Hepatocyte (in vitro differentiated cells): ENCODE data around the gene ATP6V0A1. TPM values are rescaled to one million over a fixed set of nuclear protein-coding genes. Genes with fewer than 3 reads are reported as not detected.
A peak's percentile ranks its signal among the peaks of the same experiment; 100 is the strongest.
"Not testable (repeated sequence)": the region's sequence is repeated elsewhere in the genome, so short reads cannot be mapped to it uniquely, and the experiment has no call there.

Experiments used
- DNase-seq: peaks from one replicate; pipeline ENCODE4 v3.0.0-alpha.2; 2016; ENCODE audit warnings: low spot score
- H2AFZ ChIP-seq: fragments of 200-600 bp; sonication (generic); 2 replicates; pipeline ENCODE4 v1.6.0; 2016; ENCODE audit warnings: antibody characterized with exemption, mild to moderate bottlenecking
- H3K27ac ChIP-seq: fragments of 200-600 bp; sonication (generic); 2 replicates; pipeline ENCODE4 v1.5.1; 2016; ENCODE audit warnings: mild to moderate bottlenecking
- H3K27me3 ChIP-seq: fragments of 200-600 bp; sonication (generic); 2 replicates; pipeline ENCODE4 v1.6.1; 2016
- H3K36me3 ChIP-seq: fragments of 200-600 bp; sonication (generic); replicated peaks from 2 replicates; pipeline ENCODE4 v1.5.1; 2016; ENCODE audit warnings: low read depth; ENCODE audit not compliant: insufficient read depth
- H3K4me1 ChIP-seq: fragments of 200-600 bp; sonication (generic); 2 replicates; pipeline ENCODE4 v1.5.1; 2016; ENCODE audit warnings: mild to moderate bottlenecking, moderate library complexity; ENCODE audit not compliant: insufficient read depth
- H3K4me2 ChIP-seq: fragments of 200-600 bp; sonication (generic); 2 replicates; pipeline ENCODE4 v1.6.0; 2016
- H3K4me3 ChIP-seq: fragments of 200-600 bp; sonication (generic); 2 replicates; pipeline ENCODE4 v1.5.1; 2016; ENCODE audit warnings: mild to moderate bottlenecking
- H3K79me2 ChIP-seq: fragments of 200-600 bp; sonication (generic); 2 replicates; pipeline ENCODE4 v1.6.0; 2017; ENCODE audit warnings: mild to moderate bottlenecking
- H3K9me2 ChIP-seq: fragments of 200-600 bp; sonication (generic); replicated peaks from 2 replicates; pipeline ENCODE4 v1.6.0; 2017; ENCODE audit warnings: mild to moderate bottlenecking; ENCODE audit not compliant: insufficient read depth
- H3K9me3 ChIP-seq: fragments of 200-600 bp; sonication (generic); 2 replicates; pipeline ENCODE4 v1.5.1; 2016; ENCODE audit warnings: low read depth, mild to moderate bottlenecking
- H4K20me1 ChIP-seq: fragments of 200-600 bp; sonication (generic); 2 replicates; pipeline ENCODE4 v1.6.0; 2016; ENCODE audit warnings: mild to moderate bottlenecking; ENCODE audit not compliant: insufficient read depth, poor library complexity, severe bottlenecking
- EZH2 ChIP-seq: fragments of 200-600 bp; sonication (generic); IDR thresholded peaks from 2 replicates; pipeline ENCODE4 v1.6.1; 2016; ENCODE audit warnings: antibody characterized with exemption, mild to moderate bottlenecking, borderline replicate concordance
- EZH2phosphoT487 ChIP-seq: fragments of 200-600 bp; sonication (generic); IDR thresholded peaks from one replicate; pipeline ENCODE4 v1.6.1; 2018; ENCODE audit warnings: antibody characterized with exemption, mild to moderate bottlenecking, low read depth, moderate library complexity; ENCODE audit not compliant: unreplicated experiment, severe bottlenecking
- WGBS: methylation state at CpG from one replicate; pipeline ENCODE4 v1.1.6; 2016; ENCODE audit warnings: low lambda C conversion rate; ENCODE audit errors: missing lambda C conversion rate; 5-methylcytosine and 5-hydroxymethylcytosine counted together
- polyA plus RNA-seq: library from polyadenylated mRNA; unstranded; fragments of >200 nt; fragmentation: Nextera tagmentation; extraction: Ambion mirVana; gene quantifications from 2 replicates; pipeline ENCODE4 v1.2.1, GENCODE V29; 2016
- total RNA-seq: library from RNA; depleted of rRNA; stranded (reverse); fragments of >200 nt; gene quantifications from 2 replicates; pipeline ENCODE4 v1.2.3, GENCODE V29; 2014
- TF ChIP-seq, protein P1 (sequence below): fragments of 200-600 bp; sonication (generic); IDR thresholded peaks from 2 replicates; pipeline ENCODE4 v1.5.1; 2016; ENCODE audit warnings: antibody characterized with exemption, mild to moderate bottlenecking; ENCODE audit not compliant: poor library complexity

ATP6V0A1 gene
- total and polyA plus RNA-seq, 2 experiments from 2014 or later = 63.4 to 71.4 TPM

DNA sequence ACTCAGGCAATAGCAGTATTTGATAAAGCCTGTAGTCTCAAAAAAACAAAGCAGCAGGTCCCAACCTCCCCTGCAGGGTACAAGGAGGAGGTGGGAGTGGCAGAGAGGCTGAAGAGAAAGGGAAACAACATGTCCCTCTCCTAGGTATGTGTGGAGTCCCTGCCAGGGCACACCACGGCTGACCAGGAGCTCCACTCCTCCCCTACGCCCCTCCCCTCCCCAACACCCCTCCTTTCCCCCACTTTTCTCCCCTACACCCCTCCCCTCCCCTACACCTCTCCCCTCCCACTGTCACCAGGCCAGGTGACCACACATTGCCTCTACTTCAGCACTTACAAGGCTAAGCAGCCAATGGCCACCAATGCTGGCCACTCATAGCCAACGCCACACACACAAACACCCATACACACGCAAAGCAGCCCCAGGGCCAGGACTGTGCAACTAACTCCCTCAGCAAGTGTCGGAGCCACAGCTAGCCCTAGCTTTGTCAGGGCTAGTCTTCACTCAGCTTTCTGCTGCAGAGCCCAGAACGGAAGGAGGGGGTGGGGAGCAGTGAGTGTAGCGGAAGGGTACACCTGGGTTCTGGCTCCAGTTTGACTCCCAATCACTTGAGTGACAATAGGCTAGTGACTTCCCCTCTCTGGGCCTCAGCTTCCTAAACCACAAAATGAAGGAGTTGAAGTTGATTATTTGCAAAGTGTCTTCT, 43.8 kb upstream of the ATP6V0A1 start:
- H3K9me2 ChIP-seq = no peaks in the 10 kb centered on the region
- no peaks in the 10 kb centered on the region for H3K27me3 ChIP-seq
- 92% methylated on average over 5 of the region's 7 CpGs for WGBS
- H3K9me3 ChIP-seq = no peaks in the 10 kb centered on the region
- DNase-seq = no peak
- TF ChIP-seq EZH2phosphoT487 = no peak
- TF ChIP-seq EZH2 = no peak
- TF ChIP-seq, protein P1, sequence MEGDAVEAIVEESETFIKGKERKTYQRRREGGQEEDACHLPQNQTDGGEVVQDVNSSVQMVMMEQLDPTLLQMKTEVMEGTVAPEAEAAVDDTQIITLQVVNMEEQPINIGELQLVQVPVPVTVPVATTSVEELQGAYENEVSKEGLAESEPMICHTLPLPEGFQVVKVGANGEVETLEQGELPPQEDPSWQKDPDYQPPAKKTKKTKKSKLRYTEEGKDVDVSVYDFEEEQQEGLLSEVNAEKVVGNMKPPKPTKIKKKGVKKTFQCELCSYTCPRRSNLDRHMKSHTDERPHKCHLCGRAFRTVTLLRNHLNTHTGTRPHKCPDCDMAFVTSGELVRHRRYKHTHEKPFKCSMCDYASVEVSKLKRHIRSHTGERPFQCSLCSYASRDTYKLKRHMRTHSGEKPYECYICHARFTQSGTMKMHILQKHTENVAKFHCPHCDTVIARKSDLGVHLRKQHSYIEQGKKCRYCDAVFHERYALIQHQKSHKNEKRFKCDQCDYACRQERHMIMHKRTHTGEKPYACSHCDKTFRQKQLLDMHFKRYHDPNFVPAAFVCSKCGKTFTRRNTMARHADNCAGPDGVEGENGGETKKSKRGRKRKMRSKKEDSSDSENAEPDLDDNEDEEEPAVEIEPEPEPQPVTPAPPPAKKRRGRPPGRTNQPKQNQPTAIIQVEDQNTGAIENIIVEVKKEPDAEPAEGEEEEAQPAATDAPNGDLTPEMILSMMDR = no peak
- H3K27ac ChIP-seq = no peak overlapping the region
- H4K20me1 ChIP-seq = peaks cover 6% of the 10 kb centered on the region
- no peaks in the 10 kb centered on the region for H3K4me1 ChIP-seq
- peaks cover 26% of the 10 kb centered on the region for H3K79me2 ChIP-seq
- no peaks in the 10 kb centered on the region for H3K36me3 ChIP-seq
- no peak overlapping the region for H3K4me3 ChIP-seq
- no peak overlapping the region for H3K4me2 ChIP-seq
- H2AFZ ChIP-seq = no peak overlapping the region

- not testable (repeated sequence) for H3K27ac ChIP-seq, H3K9me3 ChIP-seq, DNase-seq, H3K36me3 ChIP-seq, H2AFZ ChIP-seq, H3K9me2 ChIP-seq, H3K4me3 ChIP-seq, H3K4me2 ChIP-seq, H3K27me3 ChIP-seq
- Histone ChIP-seq H4K20me1 (peaks cover 12% of the 10 kb centered on the region), H3K4me1 (peaks cover 10% of the 10 kb centered on the region), H3K79me2 (peaks cover 48% of the 10 kb centered on the region)
- 99% methylated on average over 5 of the region's 5 CpGs for WGBS
Measured at GRCh38 chr17:42417981-42418380, 40.7 kb upstream of the ATP6V0A1 start.

DNA sequence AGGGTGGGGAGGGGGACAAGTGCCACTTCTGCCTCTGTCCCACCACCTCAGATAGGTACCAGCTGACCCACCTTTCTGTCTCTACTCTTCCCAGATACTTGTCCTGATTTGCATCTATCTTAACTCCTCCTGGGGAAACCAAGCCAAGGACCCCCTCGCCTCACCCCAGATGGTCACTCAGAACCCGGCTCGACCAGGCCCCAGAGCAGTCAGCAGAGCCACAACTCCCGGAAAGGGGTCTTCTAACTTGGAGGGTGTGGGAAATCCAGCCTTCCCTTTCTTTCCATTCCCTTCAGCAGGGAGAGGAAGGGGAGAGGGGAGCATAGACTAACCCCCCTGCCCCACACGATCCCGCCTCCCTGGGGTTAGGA, 37.6 kb upstream of the ATP6V0A1 start:
- Histone ChIP-seq H4K20me1 (peaks cover 9% of the 10 kb centered on the region), H2AFZ (no peak overlapping the region), H3K79me2 (peaks cover 36% of the 10 kb centered on the region)

More for the DNA sequence above, 37.6 kb upstream of the ATP6V0A1 start:
- 58% methylated on average over 6 of the region's 6 CpGs for WGBS
- H3K9me3 ChIP-seq = no peaks in the 10 kb centered on the region
- no peak for DNase-seq
- H3K9me2 ChIP-seq = no peaks in the 10 kb centered on the region
- no peaks in the 10 kb centered on the region for H3K27me3 ChIP-seq
- H3K27ac ChIP-seq = peak overlapping the region; percentile 16
- peak overlapping the region; percentile 77 for H3K4me3 ChIP-seq
- no peaks in the 10 kb centered on the region for H3K36me3 ChIP-seq
- peaks cover 16% of the 10 kb centered on the region for H3K4me1 ChIP-seq
- TF ChIP-seq, protein P1 = no peak
- TF ChIP-seq EZH2phosphoT487 (no peak), EZH2 (no peak)
- H3K4me2 ChIP-seq = peak overlapping the region; percentile 83
